IPS-NIHi7 (cell line): ENCODE results near the gene PPP6R3.
A peak's percentile ranks its signal among the peaks of the same experiment; 100 is the strongest.
"Not testable (repeated sequence)": the region's sequence is repeated elsewhere in the genome, so short reads cannot be mapped to it uniquely, and the experiment has no call there.

Experiments
- DNase-seq: peaks from one replicate; pipeline ENCODE4 v3.0.0; 2012; ENCODE audit warnings: mixed read lengths; ENCODE audit errors: extremely low spot score

The PPP6R3 gene

DNA sequence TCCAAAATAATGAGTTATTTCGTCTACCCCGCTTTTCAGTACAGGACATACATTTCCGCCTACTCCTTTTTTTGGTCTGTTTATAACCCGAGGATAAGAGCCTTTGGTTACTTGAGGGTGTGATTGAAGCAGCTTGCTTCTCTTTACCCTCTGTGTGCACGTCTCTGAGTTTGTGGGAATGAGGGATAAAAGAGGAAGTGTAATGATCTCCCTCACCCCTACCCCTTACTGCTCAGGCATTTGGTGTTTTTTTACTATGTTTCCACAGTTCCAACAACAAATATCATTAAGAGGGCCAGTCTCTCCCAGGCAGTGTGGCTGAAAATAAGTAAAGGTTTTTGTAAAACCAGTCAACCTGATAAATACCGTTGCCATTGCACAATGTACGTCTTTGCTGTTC, 140.6 kb downstream of the PPP6R3 start:
- no peak for DNase-seq

DNA sequence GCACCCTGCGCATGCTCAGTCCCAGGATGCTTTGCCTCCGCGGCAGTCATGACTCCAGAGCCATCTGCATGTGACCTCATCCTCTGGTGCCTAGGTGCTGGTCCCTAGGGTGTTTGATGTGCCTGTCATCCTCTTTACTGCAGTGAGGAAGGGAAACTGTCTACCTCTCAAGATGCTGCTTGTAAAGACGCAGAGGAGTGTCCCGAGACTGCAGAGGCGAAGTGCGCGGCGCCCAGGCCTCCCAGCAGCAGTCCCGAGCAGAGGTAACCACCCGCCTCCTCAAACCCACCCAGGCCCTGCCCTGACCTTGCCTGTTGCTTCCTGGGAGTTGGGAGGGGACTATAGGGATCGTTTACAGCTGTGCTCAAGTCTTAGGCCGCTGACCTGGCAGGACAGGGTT, 149.2 kb downstream of the PPP6R3 start:
- DNase-seq: no peak

DNA sequence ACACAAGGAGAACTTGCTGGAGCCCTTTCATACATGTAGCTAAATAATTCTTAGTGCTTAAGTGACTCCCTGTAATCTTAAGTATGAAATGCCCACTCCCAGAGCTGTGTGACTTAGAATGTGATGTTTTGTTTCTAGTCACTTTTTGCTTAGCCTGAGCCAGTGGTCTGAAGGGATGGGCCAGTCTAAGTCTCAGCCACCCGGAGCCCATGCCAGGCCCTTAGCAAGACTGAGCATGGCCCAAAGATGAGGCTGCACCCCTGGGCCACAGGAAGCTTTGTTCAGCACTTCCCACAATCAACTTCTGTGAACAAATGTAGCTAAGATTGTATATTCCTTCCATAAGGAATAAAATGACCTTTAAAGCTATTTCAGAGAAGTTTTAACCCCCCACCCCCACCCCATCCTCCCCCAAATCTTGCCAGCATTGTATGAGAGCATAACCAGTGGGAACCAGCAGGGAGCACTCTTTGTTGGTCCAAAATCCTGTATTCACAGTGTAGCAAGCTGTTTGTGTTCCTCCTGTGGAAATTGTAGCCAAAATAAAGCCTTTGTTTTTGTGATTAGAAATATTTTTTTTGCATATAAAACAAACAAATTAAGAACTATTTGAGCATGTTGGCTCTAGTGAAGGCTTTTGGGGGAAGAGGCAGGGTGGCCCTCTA, 150.0 kb downstream of the PPP6R3 start:
- no peak for DNase-seq

DNA sequence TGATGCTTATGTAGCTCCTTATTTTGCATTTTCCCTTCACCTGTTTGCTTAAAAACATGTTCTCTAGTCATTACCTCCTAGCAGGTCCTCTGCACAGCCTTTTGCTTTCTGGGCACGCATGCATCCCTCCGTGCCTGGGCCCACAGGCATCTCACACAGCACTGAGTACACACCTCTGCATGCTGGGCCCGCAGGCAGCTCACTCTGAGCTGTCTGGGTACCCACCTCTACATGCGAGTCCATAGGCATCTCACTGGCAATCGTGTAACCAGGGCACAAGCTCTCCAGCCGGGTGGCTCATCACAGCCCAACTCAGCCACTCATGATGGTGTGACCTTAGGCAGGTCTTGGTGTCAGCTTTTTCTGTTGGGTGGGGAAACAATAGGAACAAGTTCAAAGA, 155.1 kb downstream of the PPP6R3 start:
- no peak for DNase-seq

DNA sequence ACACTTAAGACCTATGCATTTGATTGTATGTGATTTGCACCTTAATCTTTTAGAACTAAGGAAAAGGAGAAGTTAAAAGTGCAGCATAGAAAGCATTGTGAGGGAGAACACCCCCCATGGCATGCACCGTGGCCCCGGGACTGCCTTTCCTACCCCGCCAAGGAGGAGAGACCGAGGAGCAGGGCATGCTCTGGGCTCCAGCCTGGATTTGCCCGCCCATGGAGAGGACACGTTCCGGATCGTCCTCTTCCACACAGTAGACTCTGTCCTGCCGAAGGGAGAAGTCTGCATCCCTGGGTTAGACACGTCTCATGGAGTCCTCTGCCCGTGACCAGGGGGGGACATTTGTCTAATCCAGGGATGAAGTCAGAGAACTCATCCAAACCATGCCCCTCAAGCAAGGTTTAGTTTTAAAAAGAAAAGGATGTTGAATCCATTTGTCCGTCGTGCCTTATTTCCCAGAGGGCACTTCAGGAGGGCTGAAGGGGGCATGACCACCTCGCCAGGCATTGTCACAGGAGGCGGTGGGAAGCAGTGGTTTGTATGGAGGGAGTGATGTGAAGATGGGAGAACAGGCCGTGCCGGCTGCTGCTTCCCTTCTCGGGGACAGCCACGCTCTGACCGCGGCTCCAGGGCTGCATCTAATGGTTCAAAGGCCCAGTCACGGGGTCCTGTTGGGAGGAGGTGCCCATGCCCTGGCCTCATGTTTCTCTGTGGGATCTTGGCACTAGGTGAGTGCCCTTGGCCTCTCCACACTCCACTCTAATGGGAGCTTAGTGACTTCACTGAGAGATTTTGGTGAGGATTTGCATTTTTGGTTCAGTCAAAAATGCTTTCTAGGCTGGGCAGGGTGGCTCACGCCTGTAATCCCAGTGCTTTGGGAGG, 157.6 kb downstream of the PPP6R3 start:
- no peak for DNase-seq

DNA sequence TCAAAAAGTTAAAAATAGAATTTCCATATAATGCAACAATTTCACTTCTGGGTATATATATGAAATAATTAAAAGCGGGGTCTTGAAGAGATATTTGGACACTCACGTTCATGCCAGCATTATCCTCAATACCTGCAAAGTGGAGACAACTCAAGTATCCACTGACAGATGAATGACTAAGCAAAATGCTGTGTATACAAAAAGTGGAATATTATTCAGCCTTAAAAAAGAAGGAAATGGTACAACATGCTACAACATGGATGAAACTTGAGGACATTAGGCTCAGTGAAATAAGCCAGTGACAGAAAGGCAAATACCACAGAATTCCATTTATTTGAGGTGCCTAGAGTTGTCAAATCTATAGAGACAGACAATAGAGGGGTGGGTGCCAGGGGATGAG, 161.3 kb downstream of the PPP6R3 start:
- DNase-seq: no peak

DNA sequence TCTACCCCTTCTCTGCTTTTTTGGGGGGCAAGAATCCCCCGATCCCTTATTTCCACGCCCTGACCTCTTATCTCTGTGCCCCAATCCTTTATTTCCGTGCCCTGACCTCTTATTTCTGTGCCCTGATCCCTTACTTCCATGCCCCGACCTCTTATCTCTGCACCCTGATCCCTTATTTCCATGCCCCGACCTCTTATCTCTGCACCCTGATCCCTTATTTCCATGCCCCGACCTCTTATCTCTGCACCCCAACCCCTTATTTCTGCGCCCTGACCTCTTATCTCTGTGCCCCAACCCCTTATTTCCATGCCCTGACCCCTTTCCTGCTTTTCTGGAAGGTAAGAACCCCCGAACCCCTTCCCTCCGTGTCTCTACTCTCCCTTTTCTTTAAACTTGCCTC, 163.2 kb downstream of the PPP6R3 start:
- not testable (repeated sequence) for DNase-seq

DNA sequence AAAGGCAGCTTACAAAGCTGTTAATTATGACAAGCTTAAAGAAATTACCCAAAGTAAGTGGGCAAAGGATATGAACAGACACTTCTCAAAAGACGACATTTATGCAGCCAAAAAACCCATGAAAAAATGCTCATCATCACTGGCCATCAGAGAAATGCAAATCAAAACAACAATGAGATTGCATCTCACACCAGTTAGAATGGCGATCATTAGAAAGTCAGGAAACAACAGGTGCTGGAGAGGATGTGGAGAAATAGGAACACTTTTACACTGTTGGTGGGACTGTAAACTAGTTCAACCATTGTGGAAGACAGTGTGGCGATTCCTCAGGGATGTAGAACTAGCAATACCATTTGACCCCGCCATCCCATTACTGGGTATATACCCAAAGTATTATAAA, 164.5 kb downstream of the PPP6R3 start:
- DNase-seq: not testable (repeated sequence)

DNA sequence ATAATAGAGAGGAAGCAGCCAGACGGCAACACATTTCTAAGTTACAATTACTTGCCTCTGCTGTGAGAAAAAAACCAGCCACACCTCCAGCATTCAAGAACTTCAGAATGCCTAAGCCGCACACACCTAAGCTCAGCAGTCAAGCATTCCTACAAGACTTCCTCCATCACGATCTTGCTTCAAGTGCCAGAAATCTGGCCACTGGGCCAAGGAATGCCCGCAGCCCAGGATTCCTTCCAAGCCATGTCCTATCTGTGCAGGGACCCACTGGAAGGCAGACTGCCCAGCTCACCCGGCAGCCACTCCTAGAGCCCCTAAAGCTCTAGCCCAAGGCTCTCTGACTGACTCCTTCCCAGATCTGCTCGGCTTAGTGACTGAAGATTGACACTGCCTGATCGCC, 165.7 kb downstream of the PPP6R3 start:
- not testable (repeated sequence) for DNase-seq

DNA sequence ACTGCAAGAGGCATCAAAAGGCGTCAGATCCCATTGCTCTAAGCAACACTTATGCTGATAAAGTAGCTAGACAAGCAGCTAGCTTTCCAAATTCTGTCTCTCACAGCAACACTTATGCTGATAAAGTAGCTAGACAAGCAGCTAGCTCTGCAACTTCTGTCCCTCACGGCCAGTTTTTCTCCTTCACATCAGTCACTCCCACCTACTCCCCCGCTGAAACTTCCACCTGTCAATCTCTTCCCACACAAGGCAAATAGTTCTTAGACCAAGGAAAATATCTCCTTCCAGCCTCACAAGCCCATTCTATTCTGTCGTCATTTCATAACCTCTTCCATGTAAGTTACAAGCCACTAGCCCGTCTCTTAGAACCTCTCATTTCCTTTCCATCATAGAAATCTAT, 168.3 kb downstream of the PPP6R3 start:
- not testable (repeated sequence) for DNase-seq

DNA sequence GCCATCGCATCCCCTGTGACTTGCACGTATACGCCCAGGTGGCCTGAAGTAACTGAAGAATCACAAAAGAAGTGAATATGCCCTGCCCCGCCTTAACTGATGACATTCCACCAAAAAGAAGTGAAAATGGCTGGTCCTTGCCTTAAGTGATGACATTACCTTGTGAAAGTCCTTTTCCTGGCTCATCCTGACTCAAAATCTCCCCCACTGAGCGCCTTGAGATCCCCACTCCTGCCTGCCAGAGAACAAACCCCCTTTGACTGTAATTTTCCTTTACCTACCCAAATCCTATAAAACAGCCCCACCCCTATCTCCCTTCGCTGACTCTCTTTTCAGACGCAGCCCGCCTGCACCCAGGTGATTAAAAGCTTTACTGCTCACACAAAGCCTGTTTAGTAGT, 171.8 kb downstream of the PPP6R3 start:
- DNase-seq: not testable (repeated sequence)

DNA sequence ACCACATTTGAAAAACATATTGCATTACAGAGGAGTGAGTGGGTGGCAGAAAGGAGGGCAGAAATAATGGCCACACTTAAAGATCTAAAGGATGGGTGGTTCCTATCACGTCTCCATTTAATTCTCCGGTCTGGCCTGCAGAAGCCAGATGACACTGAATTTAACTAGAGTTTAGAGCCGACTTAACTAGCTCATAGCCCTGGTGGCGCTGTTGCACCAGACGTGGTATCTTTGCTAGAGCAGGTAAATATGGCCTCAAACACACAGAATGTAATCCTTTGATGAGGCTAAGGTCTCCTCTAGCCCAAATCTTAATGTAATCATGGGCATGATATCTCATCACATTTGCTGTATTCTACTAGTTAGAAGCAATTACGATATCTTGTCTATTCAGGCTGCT, 172.2 kb downstream of the PPP6R3 start:
- DNase-seq: peak; percentile 77

DNA sequence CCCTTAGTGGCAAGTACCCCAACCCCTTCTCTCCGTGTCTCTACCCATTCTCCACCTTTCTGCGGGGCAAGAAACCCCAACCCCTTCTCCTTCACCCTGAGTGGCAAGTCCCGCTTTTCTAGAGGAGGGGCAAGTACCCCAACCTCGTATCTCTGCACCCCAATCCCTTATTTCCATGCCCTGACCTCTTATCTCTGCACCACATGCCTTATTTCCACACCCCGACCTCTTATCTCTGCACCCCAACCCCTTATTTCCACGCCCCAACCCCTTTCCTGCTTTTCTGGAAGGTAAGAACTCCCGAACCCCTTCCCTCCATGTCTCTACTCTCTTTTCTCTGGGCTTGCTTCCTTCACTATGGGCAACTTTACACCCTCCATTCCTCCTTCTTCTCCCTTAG, 174.1 kb downstream of the PPP6R3 start:
- DNase-seq: not testable (repeated sequence)

DNA sequence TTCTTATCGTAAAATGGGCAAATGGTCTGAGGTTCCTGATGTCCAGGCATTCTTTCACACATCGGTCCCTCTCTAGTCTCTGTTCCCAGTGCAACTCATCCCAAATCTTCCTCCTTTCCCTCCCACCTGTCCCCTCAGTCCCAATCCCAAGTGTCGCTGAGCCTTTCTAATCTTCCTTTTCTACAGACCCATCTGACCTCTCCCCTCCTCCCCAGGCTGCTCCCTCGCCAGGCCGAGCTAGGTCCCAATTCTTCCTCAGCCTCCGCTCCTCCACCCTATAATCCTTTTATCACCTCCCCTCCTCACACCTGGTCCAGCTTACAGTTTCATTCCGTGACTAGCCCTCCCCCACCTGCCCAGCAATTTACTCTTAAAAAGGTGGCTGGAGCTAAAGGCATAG, 174.6 kb downstream of the PPP6R3 start:
- not testable (repeated sequence) for DNase-seq

DNA sequence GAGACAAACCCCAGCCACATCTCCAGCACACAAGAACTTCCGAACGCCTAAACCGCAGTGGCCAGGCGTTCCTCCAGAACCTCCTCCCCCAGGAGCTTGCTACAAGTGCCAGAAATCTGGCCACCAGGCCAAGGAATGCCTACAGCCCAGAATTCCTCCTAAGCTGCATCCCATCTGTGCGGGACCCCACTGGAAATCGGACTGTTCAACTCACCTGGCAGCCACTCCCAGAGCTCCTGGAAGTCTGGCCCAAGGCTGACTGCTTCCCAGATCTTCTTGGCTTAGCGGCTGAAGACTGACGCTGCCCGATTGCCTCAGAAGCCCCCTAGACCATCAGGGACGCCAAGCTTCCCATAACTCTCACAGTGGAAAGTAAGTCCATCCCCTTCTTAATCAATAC, 175.3 kb downstream of the PPP6R3 start:
- not testable (repeated sequence) for DNase-seq

DNA sequence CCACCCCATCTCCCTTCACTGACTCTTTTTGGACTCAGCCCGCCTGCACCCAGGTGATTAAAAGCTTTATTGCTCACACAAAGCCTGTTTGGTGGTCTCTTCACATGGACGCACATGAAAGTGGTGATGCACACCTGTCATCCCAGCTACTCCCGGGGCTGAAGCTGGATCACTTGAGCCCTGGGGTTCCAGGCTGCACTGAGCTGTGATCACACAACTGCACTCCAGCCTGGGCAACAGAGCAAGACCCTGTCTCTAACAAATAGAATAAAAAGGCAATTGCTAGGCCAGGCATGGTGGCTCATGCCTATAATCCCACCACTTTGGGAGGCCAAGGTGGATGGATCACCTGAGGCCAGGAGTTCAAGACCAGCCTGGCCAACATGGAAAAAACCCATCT, 178.8 kb downstream of the PPP6R3 start:
- DNase-seq: not testable (repeated sequence)

DNA sequence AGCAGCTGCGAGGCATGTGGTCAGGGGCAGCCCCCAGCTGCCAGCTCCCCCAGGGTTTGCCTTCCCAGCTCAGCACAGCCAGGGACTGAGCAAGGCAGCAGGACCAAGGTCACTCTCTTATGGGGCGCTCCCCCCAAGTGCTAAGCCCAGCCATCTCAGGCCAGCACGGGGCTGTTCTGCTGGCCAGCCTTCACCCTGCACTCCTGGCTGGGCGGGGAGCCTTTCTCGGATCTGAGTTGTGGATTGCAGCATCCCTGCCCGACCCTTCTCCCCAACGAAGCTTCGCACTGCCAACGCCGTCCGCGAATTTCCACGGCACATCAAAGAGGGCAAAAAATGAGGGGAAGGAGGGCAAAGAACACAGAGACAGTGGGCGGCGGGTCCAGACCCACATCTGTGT, 181.3 kb downstream of the PPP6R3 start:
- no peak for DNase-seq

DNA sequence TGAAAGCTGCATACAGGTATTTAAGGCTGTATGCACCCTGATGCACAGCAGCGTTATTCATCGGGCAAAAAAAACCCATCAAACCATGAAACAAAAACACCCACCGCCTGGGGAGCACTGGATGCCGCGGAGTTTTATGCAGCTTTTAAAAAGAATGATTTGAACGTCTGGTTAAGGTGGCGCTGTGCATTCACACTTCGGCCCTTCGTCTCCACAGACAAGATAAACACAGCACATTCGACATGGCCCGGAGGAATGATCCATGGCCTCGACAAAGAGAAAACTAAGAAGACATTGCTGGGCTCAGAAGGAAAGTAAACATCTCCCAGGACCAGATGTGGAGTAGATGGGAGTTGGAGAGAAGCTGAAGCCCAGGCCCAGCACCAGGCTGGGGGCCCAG, 183.0 kb downstream of the PPP6R3 start:
- no peak for DNase-seq

DNA sequence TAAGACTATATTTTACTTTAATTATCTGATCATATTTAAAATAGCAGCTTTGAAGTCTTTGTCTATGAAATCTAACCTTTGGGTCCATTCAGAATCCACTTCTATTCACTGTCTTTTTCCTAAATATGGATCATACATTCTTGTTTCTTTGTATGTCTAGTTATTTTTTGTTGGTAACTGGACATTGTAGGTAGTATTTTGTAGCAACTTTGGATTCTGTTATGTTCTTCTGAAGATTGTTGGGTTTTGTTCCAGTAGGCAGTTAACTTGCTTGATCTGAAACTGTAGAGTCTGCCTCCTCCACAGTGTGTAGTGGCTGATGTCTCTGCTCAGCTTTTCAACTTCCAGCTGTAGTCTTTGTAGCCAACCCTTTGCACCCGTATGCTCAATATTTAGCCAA, 186.3 kb downstream of the PPP6R3 start:
- DNase-seq: no peak

DNA sequence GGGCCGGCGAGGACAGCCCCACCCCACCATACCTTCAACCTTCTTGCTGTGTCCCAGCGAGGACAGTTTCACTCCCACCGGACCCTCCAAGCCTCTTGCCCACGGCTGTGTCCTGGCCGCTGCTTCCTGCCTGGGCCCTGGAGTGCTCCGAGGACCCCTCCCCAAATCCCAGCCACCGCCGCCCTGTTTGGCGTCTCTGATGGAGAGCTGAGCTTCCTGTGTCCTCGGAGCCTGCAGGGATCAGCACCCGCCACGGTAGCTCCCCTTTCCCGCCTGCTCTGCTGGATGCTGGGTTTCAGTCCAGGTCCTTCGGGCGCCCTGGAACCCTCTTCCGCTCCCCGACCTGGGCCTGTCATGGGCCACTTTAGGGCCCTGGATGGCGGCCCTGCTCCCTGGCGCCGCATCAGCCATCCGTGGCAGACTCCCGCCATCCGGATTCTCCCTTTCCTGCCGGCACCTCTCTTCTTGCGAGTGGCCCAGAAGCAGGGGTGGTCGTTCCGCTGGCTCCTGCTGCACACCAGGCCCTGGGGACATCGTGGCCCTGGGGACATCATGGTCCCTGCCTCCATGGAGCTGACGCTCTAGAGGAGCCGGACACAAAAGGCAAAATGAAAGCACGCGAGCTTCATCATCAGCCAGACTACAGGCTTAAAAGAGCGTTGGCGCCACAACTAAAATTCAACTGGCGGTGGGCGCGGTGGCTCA, 189.5 kb downstream of the PPP6R3 start:
- DNase-seq: no peak

DNA sequence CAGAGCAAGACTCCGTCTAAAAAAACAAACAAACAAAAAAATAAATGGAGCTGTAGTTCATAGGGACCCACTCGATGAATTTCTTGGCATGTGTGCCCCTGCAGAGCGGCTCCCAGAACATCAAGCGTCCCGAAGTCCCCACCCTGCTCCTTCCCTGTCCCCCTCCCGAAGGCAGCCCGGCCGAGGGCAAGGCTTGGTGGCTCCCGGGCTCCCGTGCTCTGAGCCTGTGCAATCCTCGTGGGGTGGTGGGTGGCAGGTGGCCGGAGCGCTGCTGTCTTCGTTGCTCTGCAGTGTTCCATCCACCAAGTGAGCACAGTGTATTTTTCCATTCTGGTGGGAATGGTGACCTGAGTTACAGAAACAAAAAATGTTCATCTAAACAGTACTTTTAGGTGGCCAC, 190.2 kb downstream of the PPP6R3 start:
- DNase-seq: no peak

DNA sequence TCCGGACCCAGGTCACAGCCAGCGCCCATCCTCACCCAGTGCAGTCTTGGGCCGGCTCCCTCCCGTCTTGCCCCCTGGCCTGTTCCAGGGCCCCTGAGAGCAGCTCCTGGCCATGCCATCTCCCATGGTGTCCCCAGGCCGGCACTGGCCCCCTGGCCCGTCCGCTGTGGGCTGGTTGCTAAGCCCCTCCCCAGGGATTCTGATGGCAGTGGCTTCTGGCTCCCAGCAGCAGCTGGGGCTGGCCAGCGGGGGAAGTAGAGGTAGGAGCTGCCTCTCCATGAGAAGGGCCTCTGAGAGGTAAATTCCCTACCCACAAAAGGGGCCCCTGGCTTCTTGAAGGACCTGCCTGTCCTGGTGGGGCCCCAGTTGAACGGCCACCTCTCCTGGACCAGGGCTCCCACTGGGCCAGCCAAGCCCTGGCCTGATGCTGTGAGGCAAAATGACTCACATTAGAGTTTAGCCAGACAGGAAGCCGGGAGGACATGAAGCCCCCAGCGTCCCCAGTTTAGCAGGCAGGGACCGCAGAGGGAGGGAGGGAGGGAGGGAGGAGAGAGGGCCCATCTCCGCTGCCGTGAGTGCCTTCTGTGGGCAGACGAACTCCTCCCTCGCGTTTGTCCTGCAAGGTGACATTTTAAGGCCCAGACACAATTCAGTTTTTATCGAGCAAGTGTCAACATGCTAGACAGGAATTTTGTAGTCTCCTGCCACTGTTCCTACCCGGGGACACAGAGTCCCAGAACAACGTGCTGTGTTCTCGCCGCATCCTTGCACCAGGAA, 190.8 kb downstream of the PPP6R3 start:
- DNase-seq: peak; percentile 38
